CD4-positive, alpha-beta T cell (primary cell): Measurements from ENCODE around the gene STPG4. TPM values are rescaled to one million over a fixed set of nuclear protein-coding genes. Genes with fewer than 3 reads are reported as not detected.

Source experiments
- ATAC-seq: fragments of 200-7000 bp; cut with Tn5 transposase; one replicate; pipeline ENCODE4 v1.10.0; 2022; ENCODE audit warnings: mild to moderate bottlenecking; ENCODE audit not compliant: poor library complexity
- CTCF ChIA-PET: fragments of 350-600 bp; sonication (Branson Sonifier 250); formaldehyde crosslinking; loops from one replicate; lab custom pipeline; 2021; ENCODE audit warnings: antibody characterized with exemption, inconsistent platforms; lab: Charles Lee
- POLR2A ChIA-PET: fragments of 350-600 bp; sonication (Branson Sonifier 250); formaldehyde crosslinking; loops from one replicate; lab custom pipeline; 2021; ENCODE audit warnings: antibody characterized with exemption, inconsistent platforms; lab: Charles Lee
- DNase-seq, 14 experiments: peaks; one replicate each; pipeline ENCODE4 v3.0.0-alpha.2; 2013 to 2020; ENCODE audit warnings: mixed read lengths in 2 of 14
- H3K27ac ChIP-seq, 2 donors: one replicate each; pipeline versions ENCODE4 v1.5.1 to v1.7.0; 2013; ENCODE audit warnings: low read length in 2 of 2, low read depth in 1 of 2, mild to moderate bottlenecking in 1 of 2
- H3K27me3 ChIP-seq, 2 experiments: 1 replicate in 1 of 2; 2 replicates in 1 of 2; pipeline versions ENCODE4 v1.6.1 to v1.7.0; 2013; ENCODE audit warnings: low read length in 2 of 2, control low read depth in 1 of 2, mild to moderate bottlenecking in 1 of 2, moderate library complexity in 1 of 2; ENCODE audit not compliant: insufficient read depth in 2 of 2, control insufficient read depth in 1 of 2
- H3K36me3 ChIP-seq: one replicate; pipeline ENCODE4 v1.6.1; 2013; ENCODE audit warnings: low read length, control low read depth; ENCODE audit not compliant: insufficient read depth
- H3K4me1 ChIP-seq: one replicate; pipeline ENCODE4 v1.6.1; 2013; ENCODE audit warnings: low read length, control low read depth; ENCODE audit not compliant: insufficient read depth
- H3K4me3 ChIP-seq: one replicate; pipeline ENCODE4 v1.5.1; 2013; ENCODE audit warnings: mild to moderate bottlenecking, low read length, moderate library complexity
- H3K9me3 ChIP-seq, 2 experiments: 1 replicate in 1 of 2; 2 replicates in 1 of 2; pipeline versions ENCODE4 v1.6.1 to v1.7.0; 2013; ENCODE audit warnings: low read length in 2 of 2, mild to moderate bottlenecking in 2 of 2, control low read depth in 1 of 2, moderate library complexity in 1 of 2; ENCODE audit not compliant: control insufficient read depth in 1 of 2, insufficient read depth in 1 of 2
- H3K27ac Mint-ChIP-seq: one replicate; pipeline ENCODE4 v1.8.0; 2020; ENCODE audit warnings: mixed read lengths
- H3K27me3 Mint-ChIP-seq: one replicate; pipeline ENCODE4 v1.8.0; 2021; ENCODE audit warnings: mixed read lengths
- H3K36me3 Mint-ChIP-seq: one replicate; pipeline ENCODE4 v1.8.0; 2021; ENCODE audit warnings: low read depth, mixed read lengths
- H3K4me1 Mint-ChIP-seq: one replicate; pipeline ENCODE4 v1.8.0; 2021; ENCODE audit warnings: low read depth, mixed read lengths
- H3K4me3 Mint-ChIP-seq: one replicate; pipeline ENCODE4 v1.8.0; 2020; ENCODE audit warnings: mild to moderate bottlenecking, mixed read lengths
- H3K9me3 Mint-ChIP-seq: one replicate; pipeline ENCODE4 v1.8.0; 2020; ENCODE audit warnings: mixed read lengths
- CTCF ChIP-seq: fragments of 200-600 bp; IDR thresholded peaks from one replicate; pipeline ENCODE4 v1.8.0; 2022; ENCODE audit warnings: antibody characterized with exemption, mild to moderate bottlenecking
- intact Hi-C, 2 experiments: fragments of 100-400 bp; cut with DNase I in 1 of 2; cut with micrococcal nuclease in 1 of 2; formaldehyde crosslinking; loops; one replicate each; pipeline versions ENCODE4 v1.15.1 to v1.9.0; 2023 to 2025; cut with DNase I, micrococcal nuclease
- total RNA-seq, 174 experiments: library from RNA in 2 of 174; stranded (reverse) in 2 of 174; gene quantifications; one replicate each; pipeline ENCODE4 v1.2.3 and lab custom pipeline; 2021 to 2026

STPG4 gene
- total RNA-seq, 2 experiments from 2014 or later: not detected

- Mint-ChIP-seq H3K4me3 (no peak overlapping the region), H3K9me3 (no peaks in the 10 kb centered on the region), H3K27ac (no peak overlapping the region), H3K36me3 (peaks cover 15% of the 10 kb centered on the region), H3K27me3 (peaks cover 12% of the 10 kb centered on the region), H3K4me1 (peaks cover 21% of the 10 kb centered on the region)
- intact Hi-C loops: no loop called here
- ChIA-PET CTCF (no interaction called here), POLR2A (no interaction called here)
- no peak for ATAC-seq
- no peak overlapping the region for H3K27ac ChIP-seq
- H3K9me3 ChIP-seq: no peaks in the 10 kb centered on the region
- H3K36me3 ChIP-seq: no peaks in the 10 kb centered on the region
- peaks cover 6% of the 10 kb centered on the region for H3K4me1 ChIP-seq
- no peak for DNase-seq
- no peaks in the 10 kb centered on the region for H3K27me3 ChIP-seq
- H3K4me3 ChIP-seq: no peak overlapping the region
- no peak for TF ChIP-seq CTCF
Observed at GRCh38 chr2:47180531-47180930, 25.4 kb upstream of the STPG4 start.

GRCh38 chr2:47179388-47179787 lies 24.3 kb upstream of the STPG4 start:
- intact Hi-C loops: no loop called here
- Mint-ChIP-seq H3K4me3 (no peak overlapping the region), H3K4me1 (peaks cover 31% of the 10 kb centered on the region), H3K9me3 (no peaks in the 10 kb centered on the region), H3K27me3 (peaks cover 16% of the 10 kb centered on the region), H3K27ac (peak overlapping the region; percentile 99), H3K36me3 (peaks cover 27% of the 10 kb centered on the region)
- H3K9me3 ChIP-seq: no peaks in the 10 kb centered on the region
- H3K27ac ChIP-seq: no peak overlapping the region
- no peak for TF ChIP-seq CTCF
- H3K36me3 ChIP-seq: no peaks in the 10 kb centered on the region
- no peak for ATAC-seq
- ChIA-PET POLR2A (interaction anchor here (1.6 kb wide), 1 partner anchor 263 kb away, joined by 3 read pairs; no protein-coding TSS in a partner anchor), CTCF (interaction anchor here (0.7 to 1.1 kb wide), 3 partner anchors 108 to 195 kb away, joined by 3 to 4 read pairs (median 3); no protein-coding TSS in a partner anchor)
- H3K4me3 ChIP-seq: no peak overlapping the region
- H3K4me1 ChIP-seq: peaks cover 7% of the 10 kb centered on the region
- no peaks in the 10 kb centered on the region for H3K27me3 ChIP-seq
- no peak for DNase-seq

GRCh38 chr2:47178341-47178740 lies 23.2 kb upstream of the STPG4 start:
- DNase-seq (no peak), ATAC-seq (no peak)
- Mint-ChIP-seq H3K9me3 (no peaks in the 10 kb centered on the region), H3K4me3 (no peak overlapping the region), H3K36me3 (peaks cover 30% of the 10 kb centered on the region), H3K27me3 (peaks cover 16% of the 10 kb centered on the region), H3K27ac (peak overlapping the region; percentile 99), H3K4me1 (peaks cover 41% of the 10 kb centered on the region)
- Histone ChIP-seq H3K27ac (no peak overlapping the region), H3K4me3 (no peak overlapping the region), H3K9me3 (no peaks in the 10 kb centered on the region), H3K4me1 (peaks cover 11% of the 10 kb centered on the region), H3K36me3 (no peaks in the 10 kb centered on the region), H3K27me3 (no peaks in the 10 kb centered on the region)
- CTCF ChIA-PET: no interaction called here
- intact Hi-C loops: no loop called here
- POLR2A ChIA-PET: interaction anchor here (1.6 kb wide), 1 partner anchor 262 kb away, joined by 3 read pairs; no protein-coding TSS in a partner anchor
- no peak for TF ChIP-seq CTCF
